HepG2 (cell line): Measurements from ENCODE around the gene SFXN1. TPM values are rescaled to one million over a fixed set of nuclear protein-coding genes. Genes with fewer than 3 reads are reported as not detected.

Experiments
- ATF7 ChIP-seq, 2 experiments: fragments of 450-650 bp in 1 of 2; sonication (generic) in 1 of 2; formaldehyde crosslinking in 1 of 2; IDR thresholded peaks; 2 replicates each; pipeline versions ENCODE4 v1.4.0 to v1.6.1; 2016 to 2020; ENCODE audit warnings: antibody characterized with exemption in 1 of 2, mild to moderate bottlenecking in 1 of 2, missing genetic modification reagents in 1 of 2
- BRCA1 ChIP-seq: sonication (generic); formaldehyde crosslinking; IDR thresholded peaks from 2 replicates; pipeline ENCODE4 v1.4.0; 2020; ENCODE audit warnings: missing genetic modification reagents
- CHCHD3 ChIP-seq: sonication (generic); formaldehyde crosslinking; IDR thresholded peaks from 2 replicates; pipeline ENCODE4 v1.8.0; 2022; ENCODE audit warnings: mild to moderate bottlenecking, missing genetic modification reagents, moderate library complexity
- CREM ChIP-seq, 2 experiments: sonication (generic) in 1 of 2; formaldehyde crosslinking in 1 of 2; IDR thresholded peaks; 2 replicates each; pipeline versions ENCODE4 v1.4.0 to v1.6.1; 2016 to 2020; ENCODE audit warnings: antibody characterized with exemption in 1 of 2, mild to moderate bottlenecking in 1 of 2, missing genetic modification reagents in 1 of 2
- FOSL2 ChIP-seq: sonication (generic); formaldehyde crosslinking; IDR thresholded peaks from 2 replicates; pipeline ENCODE4 v1.4.0; 2020; ENCODE audit warnings: missing genetic modification reagents
- FOXK2 ChIP-seq: fragments of 450-650 bp; IDR thresholded peaks from 2 replicates; pipeline ENCODE4 v1.6.1; 2016
- FOXO1 ChIP-seq: sonication (generic); formaldehyde crosslinking; IDR thresholded peaks from 2 replicates; pipeline ENCODE4 v1.4.0; 2020; ENCODE audit warnings: missing genetic modification reagents
- HNF4A ChIP-seq: sonication (generic); formaldehyde crosslinking; IDR thresholded peaks from 2 replicates; pipeline ENCODE4 v1.4.0; 2020; ENCODE audit warnings: missing genetic modification reagents
- KLF13 ChIP-seq: sonication (generic); formaldehyde crosslinking; IDR thresholded peaks from 2 replicates; pipeline ENCODE4 v1.4.0; 2020; ENCODE audit warnings: mild to moderate bottlenecking, missing genetic modification reagents
- MAFF ChIP-seq: IDR thresholded peaks from 2 replicates; pipeline ENCODE4 v1.6.1; 2011; ENCODE audit warnings: low read depth, low read length, improper control_type of control experiment
- RFX1 ChIP-seq: fragments of 450-650 bp; IDR thresholded peaks from 2 replicates; pipeline ENCODE4 v1.6.1; 2017
- SRF ChIP-seq: IDR thresholded peaks from 2 replicates; pipeline ENCODE4 v1.6.1; 2011; ENCODE audit warnings: mild to moderate bottlenecking, low read depth, low read length, moderate library complexity
- ZNF260 ChIP-seq: sonication (generic); formaldehyde crosslinking; IDR thresholded peaks from 2 replicates; pipeline ENCODE4 v1.4.0; 2020; ENCODE audit warnings: missing genetic modification reagents, low read depth, mild to moderate bottlenecking, borderline replicate concordance
- ZNF446 ChIP-seq: sonication (generic); formaldehyde crosslinking; IDR thresholded peaks from 2 replicates; pipeline ENCODE4 v1.5.0; 2020; ENCODE audit warnings: mild to moderate bottlenecking, missing genetic modification reagents
- ZNF577 ChIP-seq: sonication (generic); formaldehyde crosslinking; IDR thresholded peaks from 2 replicates; pipeline ENCODE4 v1.4.0; 2020; ENCODE audit warnings: mild to moderate bottlenecking, low read depth, missing genetic modification reagents, borderline replicate concordance
- ZNF776 ChIP-seq: sonication (generic); formaldehyde crosslinking; IDR thresholded peaks from 2 replicates; pipeline ENCODE4 v1.4.0; 2020; ENCODE audit warnings: mild to moderate bottlenecking, missing genetic modification reagents
- ZZZ3 ChIP-seq: sonication (generic); formaldehyde crosslinking; IDR thresholded peaks from 2 replicates; pipeline ENCODE4 v1.4.0; 2020; ENCODE audit warnings: missing genetic modification reagents, mild to moderate bottlenecking, borderline replicate concordance
- polyA plus RNA-seq, 8 experiments: library from polyadenylated mRNA; depleted of rRNA in 3 of 8; stranded (reverse) in 7 of 8; unstranded in 1 of 8; fragments of >200 nt; fragmentation: Illumina TruSeq in 4 of 8; extraction: Trizol in 4 of 8; gene quantifications; 2 replicates each; pipeline versions ENCODE4 v1.2.1 to v1.2.3, GENCODE V29; 2011 to 2016; ENCODE audit warnings: low read depth in 4 of 8, missing spikeins in 1 of 8, mixed read lengths in 1 of 8; ENCODE audit not compliant: insufficient read depth in 1 of 8
- total RNA-seq, 5 experiments: library from RNA; depleted of rRNA; stranded (reverse); fragments of >200 nt; fragmentation: Illumina TruSeq; extraction: Trizol; gene quantifications; 2 replicates each; pipeline ENCODE4 v1.2.3, GENCODE V29; 2016; ENCODE audit warnings: low read depth in 1 of 5
- TF ChIP-seq, protein P1 (sequence below): sonication (generic); formaldehyde crosslinking; IDR thresholded peaks from 2 replicates; pipeline ENCODE4 v1.9.0; 2022; ENCODE audit warnings: missing genetic modification reagents, mild to moderate bottlenecking, borderline replicate concordance
- TF ChIP-seq, protein P2 (sequence below): sonication (generic); formaldehyde crosslinking; IDR thresholded peaks from 2 replicates; pipeline ENCODE4 v1.4.0; 2020; ENCODE audit warnings: low read depth, missing genetic modification reagents
- TF ChIP-seq, protein P3 (sequence below): sonication (generic); formaldehyde crosslinking; IDR thresholded peaks from 2 replicates; pipeline ENCODE4 v1.8.0; 2022; ENCODE audit warnings: missing genetic modification reagents, mild to moderate bottlenecking, inconsistent platforms, borderline replicate concordance

Gene SFXN1
- total and polyA plus RNA-seq, 2 of the 13 experiments (the other 11 are each of a cell fraction or from before 2014, with no cell fraction given) = 122 to 135 TPM

DNA sequence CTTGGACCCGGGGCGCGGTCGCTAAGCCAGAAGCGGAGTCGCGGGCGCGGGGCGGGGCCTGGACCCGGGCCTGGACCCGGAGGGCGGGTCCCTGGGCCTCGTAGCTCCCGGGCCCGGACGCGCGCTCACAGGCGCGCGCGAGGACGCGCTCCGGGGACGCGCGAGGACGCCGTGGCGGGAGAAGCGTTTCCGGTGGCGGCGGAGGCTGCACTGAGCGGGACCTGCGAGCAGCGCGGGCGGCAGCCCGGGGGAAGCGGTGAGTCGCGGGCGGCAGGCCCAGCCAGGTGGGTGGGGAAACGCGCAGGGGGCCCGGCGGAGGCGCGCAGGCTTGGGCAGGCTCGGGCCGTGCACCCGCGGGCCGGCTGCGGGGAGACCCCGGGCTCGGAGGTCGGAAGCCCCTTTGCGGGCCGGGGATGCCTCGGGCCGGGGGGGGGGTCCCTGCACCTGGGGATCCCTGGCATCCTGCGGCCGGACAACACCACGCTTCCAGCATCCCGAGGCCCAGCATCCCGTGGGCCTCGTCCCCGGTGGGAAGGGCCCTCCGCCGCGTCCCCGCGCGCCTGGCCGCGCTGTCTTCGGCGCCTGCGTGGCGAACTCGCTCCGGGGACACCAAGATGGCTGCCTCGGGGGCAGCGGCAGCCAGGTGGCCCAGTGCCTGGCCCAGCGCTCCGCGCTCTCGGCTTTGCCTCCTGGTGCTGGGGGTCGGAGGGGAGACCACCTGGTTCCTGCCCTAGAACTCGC, at the start of gene SFXN1 (continued):
- TF ChIP-seq FOSL2 (CRISPR knock-in tag) = no peak
- TF ChIP-seq, protein P1, sequence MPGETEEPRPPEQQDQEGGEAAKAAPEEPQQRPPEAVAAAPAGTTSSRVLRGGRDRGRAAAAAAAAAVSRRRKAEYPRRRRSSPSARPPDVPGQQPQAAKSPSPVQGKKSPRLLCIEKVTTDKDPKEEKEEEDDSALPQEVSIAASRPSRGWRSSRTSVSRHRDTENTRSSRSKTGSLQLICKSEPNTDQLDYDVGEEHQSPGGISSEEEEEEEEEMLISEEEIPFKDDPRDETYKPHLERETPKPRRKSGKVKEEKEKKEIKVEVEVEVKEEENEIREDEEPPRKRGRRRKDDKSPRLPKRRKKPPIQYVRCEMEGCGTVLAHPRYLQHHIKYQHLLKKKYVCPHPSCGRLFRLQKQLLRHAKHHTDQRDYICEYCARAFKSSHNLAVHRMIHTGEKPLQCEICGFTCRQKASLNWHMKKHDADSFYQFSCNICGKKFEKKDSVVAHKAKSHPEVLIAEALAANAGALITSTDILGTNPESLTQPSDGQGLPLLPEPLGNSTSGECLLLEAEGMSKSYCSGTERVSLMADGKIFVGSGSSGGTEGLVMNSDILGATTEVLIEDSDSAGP = peak; percentile 55; the same call in 1 of the 2 replicates
- no peak for TF ChIP-seq ZNF776
- no peak for TF ChIP-seq ZNF260
- no peak for TF ChIP-seq HNF4A (CRISPR knock-in tag)
- TF ChIP-seq FOXO1 = no peak
- TF ChIP-seq BRCA1 = no peak
- TF ChIP-seq SRF = no peak
- TF ChIP-seq, protein P2, sequence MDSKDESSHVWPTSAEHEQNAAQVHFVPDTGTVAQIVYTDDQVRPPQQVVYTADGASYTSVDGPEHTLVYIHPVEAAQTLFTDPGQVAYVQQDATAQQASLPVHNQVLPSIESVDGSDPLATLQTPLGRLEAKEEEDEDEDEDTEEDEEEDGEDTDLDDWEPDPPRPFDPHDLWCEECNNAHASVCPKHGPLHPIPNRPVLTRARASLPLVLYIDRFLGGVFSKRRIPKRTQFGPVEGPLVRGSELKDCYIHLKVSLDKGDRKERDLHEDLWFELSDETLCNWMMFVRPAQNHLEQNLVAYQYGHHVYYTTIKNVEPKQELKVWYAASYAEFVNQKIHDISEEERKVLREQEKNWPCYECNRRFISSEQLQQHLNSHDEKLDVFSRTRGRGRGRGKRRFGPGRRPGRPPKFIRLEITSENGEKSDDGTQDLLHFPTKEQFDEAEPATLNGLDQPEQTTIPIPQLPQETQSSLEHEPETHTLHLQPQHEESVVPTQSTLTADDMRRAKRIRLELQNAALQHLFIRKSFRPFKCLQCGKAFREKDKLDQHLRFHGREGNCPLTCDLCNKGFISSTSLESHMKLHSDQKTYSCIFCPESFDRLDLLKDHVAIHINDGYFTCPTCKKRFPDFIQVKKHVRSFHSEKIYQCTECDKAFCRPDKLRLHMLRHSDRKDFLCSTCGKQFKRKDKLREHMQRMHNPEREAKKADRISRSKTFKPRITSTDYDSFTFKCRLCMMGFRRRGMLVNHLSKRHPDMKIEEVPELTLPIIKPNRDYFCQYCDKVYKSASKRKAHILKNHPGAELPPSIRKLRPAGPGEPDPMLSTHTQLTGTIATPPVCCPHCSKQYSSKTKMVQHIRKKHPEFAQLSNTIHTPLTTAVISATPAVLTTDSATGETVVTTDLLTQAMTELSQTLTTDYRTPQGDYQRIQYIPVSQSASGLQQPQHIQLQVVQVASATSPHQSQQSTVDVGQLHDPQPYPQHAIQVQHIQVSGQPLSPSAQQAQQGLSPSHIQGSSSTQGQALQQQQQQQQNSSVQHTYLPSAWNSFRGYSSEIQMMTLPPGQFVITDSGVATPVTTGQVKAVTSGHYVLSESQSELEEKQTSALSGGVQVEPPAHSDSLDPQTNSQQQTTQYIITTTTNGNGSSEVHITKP = no peak
- TF ChIP-seq CREM (IDR thresholded peaks at IDR 0.05) = no peak
- no peak for TF ChIP-seq CREM (CRISPR knock-in tag; IDR thresholded peaks at IDR 0.05)
- TF ChIP-seq ZNF577 (CRISPR knock-in tag) = no peak
- no peak for TF ChIP-seq MAFF
- TF ChIP-seq CHCHD3 (CRISPR knock-in tag) = no peak
- TF ChIP-seq, protein P3, sequence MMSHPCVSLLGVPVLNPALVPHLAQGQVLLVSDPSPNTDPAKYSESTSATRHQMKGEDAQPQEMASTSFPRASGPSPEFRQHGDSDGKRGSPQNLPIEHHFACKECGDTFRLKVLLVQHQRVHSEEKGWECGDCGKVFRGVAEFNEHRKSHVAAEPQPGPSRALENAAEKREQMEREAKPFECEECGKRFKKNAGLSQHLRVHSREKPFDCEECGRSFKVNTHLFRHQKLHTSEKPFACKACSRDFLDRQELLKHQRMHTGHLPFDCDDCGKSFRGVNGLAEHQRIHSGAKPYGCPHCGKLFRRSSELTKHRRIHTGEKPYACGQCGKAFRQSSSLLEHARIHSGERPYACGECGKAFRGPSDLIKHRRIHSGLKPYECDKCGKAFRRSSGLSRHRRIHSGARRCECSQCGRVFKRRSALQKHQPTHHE (CRISPR knock-in tag) = no peak
- TF ChIP-seq ZZZ3 = no peak
- no peak for TF ChIP-seq FOXK2
- no peak for TF ChIP-seq ATF7 (IDR thresholded peaks at IDR 0.05)
- no peak for TF ChIP-seq ATF7 (CRISPR knock-in tag; IDR thresholded peaks at IDR 0.05)
- TF ChIP-seq ZNF446 (CRISPR knock-in tag) = 0 out of 2 replicates have a peak, but pooled peaks have one; percentile 37
- TF ChIP-seq RFX1 = no peak
- TF ChIP-seq KLF13 (CRISPR knock-in tag) = no peak
